Adrenal gland (tissue), 12 donors: ENCODE measurements around the gene CNOT6. TPM values are rescaled to one million over a fixed set of nuclear protein-coding genes. Genes with fewer than 3 reads are reported as not detected.

Experiments used
- DNase-seq, 7 donors: peaks; one replicate each; pipeline ENCODE4 v3.0.0-alpha.2; 2019 to 2020
- H3K27ac ChIP-seq, 5 donors: fragments of 200-600 bp; sonication (generic) in 4 of 5; 1 replicate in 3 of 5; 2 replicates in 2 of 5; pipeline versions ENCODE4 v1.5.1 to v1.8.0; 2016 to 2020; ENCODE audit warnings: mild to moderate bottlenecking in 1 of 5
- H3K27me3 ChIP-seq: fragments of 200-600 bp; 2 replicates; pipeline ENCODE4 v1.8.0; 2021
- H3K36me3 ChIP-seq, 2 donors: fragments of 200-600 bp; replicated peaks in 1 of 2; 1 replicate in 1 of 2; 2 replicates in 1 of 2; pipeline versions ENCODE4 v1.5.1 to v1.8.0; 2018 to 2022
- H3K4me1 ChIP-seq, 2 donors: fragments of 200-600 bp; replicated peaks in 1 of 2; 1 replicate in 1 of 2; 2 replicates in 1 of 2; pipeline versions ENCODE4 v1.5.1 to v1.8.0; 2018 to 2021
- H3K4me3 ChIP-seq, 4 donors: fragments of 200-600 bp; sonication (generic) in 3 of 4; one replicate each; pipeline ENCODE4 v1.5.1; 2016 to 2018
- H3K9me3 ChIP-seq, 3 donors: fragments of 200-600 bp; sonication (generic) in 1 of 3; replicated peaks in 1 of 3; 1 replicate in 2 of 3; 2 replicates in 1 of 3; pipeline versions ENCODE4 v1.5.1 to v1.8.0; 2016 to 2021
- CTCF ChIP-seq, 6 experiments: fragments of 450-650 bp in 4 of 6; fragments of 200-600 bp in 2 of 6; sonication (generic) in 1 of 6; IDR thresholded peaks; 1 replicate in 5 of 6; 2 replicates in 1 of 6; pipeline versions ENCODE4 v1.5.1 to v1.8.0; 2016 to 2021; ENCODE audit warnings: antibody characterized with exemption in 6 of 6, mild to moderate bottlenecking in 2 of 6, moderate library complexity in 1 of 6
- POLR2A ChIP-seq, 2 donors: fragments of 450-650 bp; IDR thresholded peaks; one replicate each; pipeline ENCODE4 v1.6.1; 2017; ENCODE audit warnings: antibody characterized with exemption in 2 of 2, mild to moderate bottlenecking in 2 of 2, moderate library complexity in 1 of 2
- WGBS, 4 donors: extraction: QIAGEN DNeasy Blood & Tissue Kit in 2 of 4; methylation state at CpG; one replicate each; pipeline versions ENCODE4 v1.1.5 to v1.1.7; 2013 to 2017; 5-methylcytosine and 5-hydroxymethylcytosine counted together
- intact Hi-C, 2 donors: fragments of 100-400 bp; cut with DNase I; formaldehyde crosslinking; loops; one replicate each; pipeline versions ENCODE4 v1.14.1 to v1.15.0; 2022 to 2023
- polyA plus RNA-seq, 3 donors: library from polyadenylated mRNA; stranded (reverse); fragments of 200-250 nt in 2 of 3; fragments of 350-450 nt in 1 of 3; fragmentation: Illumina TruSeq in 1 of 3; extraction: RNeasy Lipid Tissue Mini Kit (QIAGEN cat#74804) in 1 of 3; gene quantifications; one replicate each; pipeline ENCODE4 v1.2.3, GENCODE V29; 2013 to 2014
- total RNA-seq, 9 donors: library from RNA; depleted of rRNA in 4 of 9; stranded (reverse); fragments of >200 nt in 4 of 9; fragments of 120-200 nt in 1 of 9; fragmentation: NEBNext Ultra II Directional in 1 of 9; extraction: Animal tissue kit (Norgen Biotek cat#: 25700) in 1 of 9; gene quantifications; one replicate each; pipeline versions ENCODE4 v1.1.0 to v1.2.4, GENCODE V29; 2013 to 2023
- donor health status: healthy with polysubstance abuse.
- donor health status: Bipolar disorder and iron deficiency.
- donor health status: DM: yes; HTN: yes; CAD: no.
- donor health status: DM: no; HTN: no; CAD: no.
- donor health status: DM: no; HTN: no; CAD: no.
- donor health status: DM: yes; HTN: yes; CAD: no.

CNOT6 gene
- total and polyA plus RNA-seq, 12 donors = 4.4 to 19.9 (median 11.5) TPM

GRCh38 chr5:180613814-180614188, 119.6 kb downstream of the CNOT6 start:
- no peaks in the 10 kb centered on the region for H3K27me3 ChIP-seq
- H3K27ac ChIP-seq = no peak overlapping the region
- WGBS, 4 donors = 74 to 90% (median 83%) methylated on average over 2 to 11 of the region's 11 CpGs
- no peaks in the 10 kb centered on the region for H3K4me1 ChIP-seq
- intact Hi-C loops = no loop called here
- H3K4me3 ChIP-seq = no peak overlapping the region
- no peaks in the 10 kb centered on the region for H3K36me3 ChIP-seq
- no peaks in the 10 kb centered on the region for H3K9me3 ChIP-seq
- no peak for DNase-seq
- TF ChIP-seq POLR2A (IDR thresholded peaks at IDR 0.05) = no peak
- TF ChIP-seq CTCF (IDR thresholded peaks at IDR 0.05) = no peak

- 17 to 50% (median 28%) methylated on average over 6 to 15 of the region's 15 CpGs for WGBS, 4 donors
- H3K27ac ChIP-seq = no peak overlapping the region
- no peak for DNase-seq
- H3K27me3 ChIP-seq = peaks cover 8% of the 10 kb centered on the region
- no peak for TF ChIP-seq POLR2A (IDR thresholded peaks at IDR 0.05)
- TF ChIP-seq CTCF (IDR thresholded peaks at IDR 0.05) = no peak
- H3K4me1 ChIP-seq = no peaks in the 10 kb centered on the region
- H3K4me3 ChIP-seq = no peak overlapping the region
- no peaks in the 10 kb centered on the region for H3K9me3 ChIP-seq
- intact Hi-C loops = no loop called here
- no peaks in the 10 kb centered on the region for H3K36me3 ChIP-seq
Measured at GRCh38 chr5:180618487-180618828, 124.3 kb downstream of the CNOT6 start.

- Histone ChIP-seq H3K27me3 (peaks cover 8% of the 10 kb centered on the region), H3K27ac (no peak overlapping the region), H3K36me3 (no peaks in the 10 kb centered on the region), H3K4me1 (no peaks in the 10 kb centered on the region), H3K9me3 (no peaks in the 10 kb centered on the region), H3K4me3 (no peak overlapping the region)
- no peak for DNase-seq
- WGBS, 4 donors = 14 to 40% (median 25%) methylated on average over 7 to 90 of the region's 90 CpGs
- TF ChIP-seq POLR2A (IDR thresholded peaks at IDR 0.05) = no peak
- no peak for TF ChIP-seq CTCF (IDR thresholded peaks at IDR 0.05)
- intact Hi-C loops = no loop called here
Measured at GRCh38 chr5:180618829-180619562, 124.8 kb downstream of the CNOT6 start.

GRCh38 chr5:180619563-180619915, 125.4 kb downstream of the CNOT6 start:
- H3K36me3 ChIP-seq = no peaks in the 10 kb centered on the region
- no peak for DNase-seq
- no peak overlapping the region for H3K27ac ChIP-seq
- 74 to 85% (median 77%) methylated on average over 22 of the region's 22 CpGs for WGBS, 4 donors
- TF ChIP-seq POLR2A (IDR thresholded peaks at IDR 0.05) (no peak), CTCF (IDR thresholded peaks at IDR 0.05) (no peak)
- intact Hi-C loops = no loop called here
- no peak overlapping the region for H3K4me3 ChIP-seq
- H3K4me1 ChIP-seq = no peaks in the 10 kb centered on the region
- H3K9me3 ChIP-seq = no peaks in the 10 kb centered on the region
- peaks cover 8% of the 10 kb centered on the region for H3K27me3 ChIP-seq
